ENCODE data around the gene NPFFR1.
"Not testable (repeated sequence)": the region's sequence is repeated elsewhere in the genome, so short reads cannot be mapped to it uniquely, and the experiment has no call there.

DNA sequence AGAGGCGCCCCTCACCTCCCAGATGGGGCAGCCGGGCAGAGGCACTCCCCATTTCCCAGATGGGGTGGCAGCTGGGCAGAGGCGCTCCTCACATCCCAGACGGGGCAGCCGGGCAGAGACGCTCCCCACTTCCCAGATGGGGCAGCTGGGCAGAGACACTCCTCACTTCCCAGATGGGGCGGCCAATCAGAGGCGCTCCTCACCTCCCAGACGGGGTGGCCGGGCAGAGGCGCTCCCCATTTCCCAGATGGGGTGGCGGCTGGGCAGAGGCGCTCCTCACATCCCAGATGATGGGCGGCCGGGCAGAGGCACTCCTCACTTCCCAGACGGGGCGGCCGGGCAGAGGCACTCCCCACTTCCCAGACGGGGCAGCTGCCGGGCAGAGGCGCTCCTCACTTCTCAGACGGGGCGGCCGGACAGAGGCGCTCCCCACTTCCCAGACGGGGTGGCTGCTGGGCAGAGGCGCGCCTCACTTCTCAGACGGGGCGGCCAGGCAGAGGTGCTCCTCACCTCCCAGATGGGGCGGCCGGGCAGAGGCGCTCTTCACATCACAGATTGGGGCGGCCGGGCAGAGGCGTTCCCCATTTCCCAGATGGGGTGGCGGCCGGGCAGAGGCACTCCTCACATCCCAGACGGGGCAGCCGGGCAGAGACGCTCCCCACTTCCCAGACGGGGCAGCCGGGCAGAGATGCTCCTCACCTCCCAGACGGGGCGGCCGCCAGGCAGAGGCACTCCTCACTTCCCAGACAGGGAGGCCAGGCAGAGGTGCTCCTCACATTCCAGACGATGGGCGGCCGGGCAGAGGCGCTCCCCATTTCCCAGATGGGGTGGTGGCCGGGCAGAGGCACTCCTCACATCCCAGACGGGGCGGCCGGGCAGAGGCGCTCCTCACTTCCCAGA, 44.5 kb downstream of the NPFFR1 start:
- not testable (repeated sequence) for TF ChIP-seq POLR2AphosphoS5 (IDR thresholded peaks at IDR 0.05; ENCODE audit: low read length); NR2F1 (conservative IDR thresholded peaks at IDR 0.05); POLR2A (IDR thresholded peaks at IDR 0.05; ENCODE audit: low read depth, low read length); CEBPB (IDR thresholded peaks at IDR 0.05; ENCODE audit: borderline replicate concordance in 1 of 2, low read depth in 2 of 2, low read length in 2 of 2); EP300 (IDR thresholded peaks at IDR 0.05; ENCODE audit: borderline replicate concordance in 1 of 2, control insufficient read depth in 1 of 2, low read depth in 2 of 2, low read length in 2 of 2)
- TF ChIP-seq, protein P1, sequence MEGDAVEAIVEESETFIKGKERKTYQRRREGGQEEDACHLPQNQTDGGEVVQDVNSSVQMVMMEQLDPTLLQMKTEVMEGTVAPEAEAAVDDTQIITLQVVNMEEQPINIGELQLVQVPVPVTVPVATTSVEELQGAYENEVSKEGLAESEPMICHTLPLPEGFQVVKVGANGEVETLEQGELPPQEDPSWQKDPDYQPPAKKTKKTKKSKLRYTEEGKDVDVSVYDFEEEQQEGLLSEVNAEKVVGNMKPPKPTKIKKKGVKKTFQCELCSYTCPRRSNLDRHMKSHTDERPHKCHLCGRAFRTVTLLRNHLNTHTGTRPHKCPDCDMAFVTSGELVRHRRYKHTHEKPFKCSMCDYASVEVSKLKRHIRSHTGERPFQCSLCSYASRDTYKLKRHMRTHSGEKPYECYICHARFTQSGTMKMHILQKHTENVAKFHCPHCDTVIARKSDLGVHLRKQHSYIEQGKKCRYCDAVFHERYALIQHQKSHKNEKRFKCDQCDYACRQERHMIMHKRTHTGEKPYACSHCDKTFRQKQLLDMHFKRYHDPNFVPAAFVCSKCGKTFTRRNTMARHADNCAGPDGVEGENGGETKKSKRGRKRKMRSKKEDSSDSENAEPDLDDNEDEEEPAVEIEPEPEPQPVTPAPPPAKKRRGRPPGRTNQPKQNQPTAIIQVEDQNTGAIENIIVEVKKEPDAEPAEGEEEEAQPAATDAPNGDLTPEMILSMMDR (IDR thresholded peaks at IDR 0.05 in 2 of 3, conservative IDR thresholded peaks at IDR 0.05 in 1 of 3; ENCODE audit: control insufficient read depth in 2 of 3, extremely low read depth in 1 of 3, insufficient read depth in 1 of 3, low read depth in 3 of 3, low read length in 3 of 3): not testable (repeated sequence)
- TF ChIP-seq, protein P2, sequence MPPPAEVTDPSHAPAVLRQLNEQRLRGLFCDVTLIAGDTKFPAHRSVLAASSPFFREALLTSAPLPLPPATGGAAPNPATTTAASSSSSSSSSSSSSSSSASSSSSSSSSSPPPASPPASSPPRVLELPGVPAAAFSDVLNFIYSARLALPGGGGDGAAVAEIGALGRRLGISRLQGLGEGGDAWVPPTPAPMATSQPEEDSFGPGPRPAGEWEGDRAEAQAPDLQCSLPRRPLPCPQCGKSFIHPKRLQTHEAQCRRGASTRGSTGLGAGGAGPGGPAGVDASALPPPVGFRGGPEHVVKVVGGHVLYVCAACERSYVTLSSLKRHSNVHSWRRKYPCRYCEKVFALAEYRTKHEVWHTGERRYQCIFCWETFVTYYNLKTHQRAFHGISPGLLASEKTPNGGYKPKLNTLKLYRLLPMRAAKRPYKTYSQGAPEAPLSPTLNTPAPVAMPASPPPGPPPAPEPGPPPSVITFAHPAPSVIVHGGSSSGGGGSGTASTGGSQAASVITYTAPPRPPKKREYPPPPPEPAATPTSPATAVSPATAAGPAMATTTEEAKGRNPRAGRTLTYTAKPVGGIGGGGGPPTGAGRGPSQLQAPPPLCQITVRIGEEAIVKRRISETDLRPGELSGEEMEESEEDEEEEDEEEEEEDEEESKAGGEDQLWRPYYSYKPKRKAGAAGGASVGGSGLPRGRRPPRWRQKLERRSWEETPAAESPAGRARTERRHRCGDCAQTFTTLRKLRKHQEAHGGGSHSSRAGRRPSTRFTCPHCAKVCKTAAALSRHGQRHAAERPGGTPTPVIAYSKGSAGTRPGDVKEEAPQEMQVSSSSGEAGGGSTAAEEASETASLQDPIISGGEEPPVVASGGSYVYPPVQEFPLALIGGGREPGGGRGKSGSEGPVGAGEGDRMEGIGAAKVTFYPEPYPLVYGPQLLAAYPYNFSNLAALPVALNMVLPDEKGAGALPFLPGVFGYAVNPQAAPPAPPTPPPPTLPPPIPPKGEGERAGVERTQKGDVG (CRISPR knock-in tag; IDR thresholded peaks at IDR 0.05): not testable (repeated sequence)
- TF ChIP-seq, protein P3, sequence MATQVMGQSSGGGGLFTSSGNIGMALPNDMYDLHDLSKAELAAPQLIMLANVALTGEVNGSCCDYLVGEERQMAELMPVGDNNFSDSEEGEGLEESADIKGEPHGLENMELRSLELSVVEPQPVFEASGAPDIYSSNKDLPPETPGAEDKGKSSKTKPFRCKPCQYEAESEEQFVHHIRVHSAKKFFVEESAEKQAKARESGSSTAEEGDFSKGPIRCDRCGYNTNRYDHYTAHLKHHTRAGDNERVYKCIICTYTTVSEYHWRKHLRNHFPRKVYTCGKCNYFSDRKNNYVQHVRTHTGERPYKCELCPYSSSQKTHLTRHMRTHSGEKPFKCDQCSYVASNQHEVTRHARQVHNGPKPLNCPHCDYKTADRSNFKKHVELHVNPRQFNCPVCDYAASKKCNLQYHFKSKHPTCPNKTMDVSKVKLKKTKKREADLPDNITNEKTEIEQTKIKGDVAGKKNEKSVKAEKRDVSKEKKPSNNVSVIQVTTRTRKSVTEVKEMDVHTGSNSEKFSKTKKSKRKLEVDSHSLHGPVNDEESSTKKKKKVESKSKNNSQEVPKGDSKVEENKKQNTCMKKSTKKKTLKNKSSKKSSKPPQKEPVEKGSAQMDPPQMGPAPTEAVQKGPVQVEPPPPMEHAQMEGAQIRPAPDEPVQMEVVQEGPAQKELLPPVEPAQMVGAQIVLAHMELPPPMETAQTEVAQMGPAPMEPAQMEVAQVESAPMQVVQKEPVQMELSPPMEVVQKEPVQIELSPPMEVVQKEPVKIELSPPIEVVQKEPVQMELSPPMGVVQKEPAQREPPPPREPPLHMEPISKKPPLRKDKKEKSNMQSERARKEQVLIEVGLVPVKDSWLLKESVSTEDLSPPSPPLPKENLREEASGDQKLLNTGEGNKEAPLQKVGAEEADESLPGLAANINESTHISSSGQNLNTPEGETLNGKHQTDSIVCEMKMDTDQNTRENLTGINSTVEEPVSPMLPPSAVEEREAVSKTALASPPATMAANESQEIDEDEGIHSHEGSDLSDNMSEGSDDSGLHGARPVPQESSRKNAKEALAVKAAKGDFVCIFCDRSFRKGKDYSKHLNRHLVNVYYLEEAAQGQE (IDR thresholded peaks at IDR 0.05; ENCODE audit: low read depth, low read length): not testable (repeated sequence)
